CD8-positive, alpha-beta memory T cell (primary cell): Measurements from ENCODE around the gene NR1D1. TPM values are rescaled to one million over a fixed set of nuclear protein-coding genes. Genes with fewer than 3 reads are reported as not detected.

ENCODE experiments used
- CTCF ChIA-PET: fragments of 350-600 bp; sonication (Branson Sonifier 250); formaldehyde crosslinking; loops from one replicate; lab custom pipeline; 2021; ENCODE audit warnings: antibody characterized with exemption; lab: Charles Lee
- POLR2A ChIA-PET: fragments of 350-600 bp; sonication (Branson Sonifier 250); formaldehyde crosslinking; loops from one replicate; lab custom pipeline; 2021; ENCODE audit warnings: antibody characterized with exemption; lab: Charles Lee
- DNase-seq, 5 donors: peaks; one replicate each; pipeline versions ENCODE4 v3.0.0 to v3.0.0-alpha.2; 2020 to 2022; ENCODE audit warnings: mixed read lengths in 1 of 5
- H3K27ac ChIP-seq: one replicate; pipeline ENCODE4 v1.7.0; 2013; ENCODE audit warnings: low read depth, mild to moderate bottlenecking, low read length, moderate library complexity
- H3K27me3 ChIP-seq: 2 replicates; pipeline ENCODE4 v1.7.0; 2013; ENCODE audit warnings: low read length, mild to moderate bottlenecking; ENCODE audit not compliant: insufficient read depth, poor library complexity, severe bottlenecking
- H3K36me3 ChIP-seq: 2 replicates; pipeline ENCODE4 v1.7.0; 2013; ENCODE audit warnings: mild to moderate bottlenecking, low read length, moderate library complexity; ENCODE audit not compliant: insufficient read depth
- H3K4me1 ChIP-seq: 2 replicates; pipeline ENCODE4 v1.7.0; 2013; ENCODE audit warnings: mild to moderate bottlenecking, low read length, moderate library complexity; ENCODE audit not compliant: insufficient read depth
- H3K4me3 ChIP-seq: 2 replicates; pipeline ENCODE4 v1.7.0; 2013; ENCODE audit warnings: mild to moderate bottlenecking, low read length
- H3K9me3 ChIP-seq: 2 replicates; pipeline ENCODE4 v1.7.0; 2013; ENCODE audit warnings: mild to moderate bottlenecking, low read length
- H3K27ac Mint-ChIP-seq, 8 donors: one replicate each; pipeline ENCODE4 v1.8.0; 2020 to 2021; ENCODE audit warnings: mixed read lengths in 8 of 8, mild to moderate bottlenecking in 6 of 8, inconsistent platforms in 3 of 8, moderate library complexity in 3 of 8
- H3K27me3 Mint-ChIP-seq, 2 donors: one replicate each; pipeline ENCODE4 v1.8.0; 2020 to 2021; ENCODE audit warnings: mixed read lengths in 2 of 2, mild to moderate bottlenecking in 1 of 2, moderate library complexity in 1 of 2
- H3K36me3 Mint-ChIP-seq, 3 donors: one replicate each; pipeline ENCODE4 v1.8.0; 2020 to 2021; ENCODE audit warnings: mixed read lengths in 3 of 3, inconsistent platforms in 1 of 3, mild to moderate bottlenecking in 1 of 3
- H3K4me1 Mint-ChIP-seq, 3 donors: one replicate each; pipeline ENCODE4 v1.8.0; 2020 to 2021; ENCODE audit warnings: mixed read lengths in 3 of 3, inconsistent platforms in 1 of 3, mild to moderate bottlenecking in 1 of 3
- H3K4me3 Mint-ChIP-seq, 7 donors: one replicate each; pipeline ENCODE4 v1.8.0; 2020 to 2021; ENCODE audit warnings: mixed read lengths in 7 of 7, mild to moderate bottlenecking in 6 of 7, moderate library complexity in 4 of 7, inconsistent platforms in 2 of 7
- H3K9me3 Mint-ChIP-seq, 5 donors: one replicate each; pipeline ENCODE4 v1.8.0; 2020 to 2022; ENCODE audit warnings: mixed read lengths in 5 of 5, mild to moderate bottlenecking in 3 of 5, moderate library complexity in 2 of 5, inconsistent platforms in 1 of 5
- polyA plus RNA-seq: library from polyadenylated mRNA; unstranded; fragments of 300-500 nt; fragmentation: Illumina TruSeq; gene quantifications from one replicate; pipeline ENCODE4 v1.2.3, GENCODE V29; 2021
- total RNA-seq, 2 experiments: library from RNA; stranded (reverse); gene quantifications; one replicate each; pipeline ENCODE4 v1.2.3, GENCODE V29; 2021

NR1D1 gene
- total and polyA plus RNA-seq, 3 experiments from 2014 or later = 10.0 to 10.4 (median 10.2) TPM

GRCh38 chr17:40111221-40112128 is 11.1 kb upstream of the NR1D1 start:
- peaks cover 72% of the 10 kb centered on the region for H3K4me1 ChIP-seq
- Mint-ChIP-seq H3K9me3 (no peaks in the 10 kb centered on the region), H3K27ac (peak overlapping the region; percentile 67 to 95 (median 88)), H3K27me3 (peaks cover 0 to 4% of the 10 kb centered on the region in 2 donors), H3K4me1 (peaks cover 63 to 73% (median 69%) of the 10 kb centered on the region in 3 donors), H3K36me3 (no peaks in the 10 kb centered on the region), H3K4me3 (peak overlapping the region; percentile 64 to 85 (median 71))
- H3K36me3 ChIP-seq = no peaks in the 10 kb centered on the region
- DNase-seq = peak; percentile 47 to 79 (median 64)
- H3K4me3 ChIP-seq = peak overlapping the region; percentile 51
- ChIA-PET CTCF (interaction anchor here (0.9 to 9.9 kb wide), 20 partner anchors 9 to 178 kb away, joined by 3 to 191 read pairs (median 12); partner anchors contain the start of genes CASC3, MED24, NR1D1 and THRA), POLR2A (interaction anchor here (0.6 to 3.7 kb wide), 11 partner anchors 11 to 406 kb away, joined by 3 to 60 read pairs (median 8); partner anchors contain the start of genes CASC3, MSL1 and NR1D1)
- H3K27ac ChIP-seq = peak overlapping the region; percentile 4
- no peaks in the 10 kb centered on the region for H3K9me3 ChIP-seq
- H3K27me3 ChIP-seq = no peaks in the 10 kb centered on the region

DNA sequence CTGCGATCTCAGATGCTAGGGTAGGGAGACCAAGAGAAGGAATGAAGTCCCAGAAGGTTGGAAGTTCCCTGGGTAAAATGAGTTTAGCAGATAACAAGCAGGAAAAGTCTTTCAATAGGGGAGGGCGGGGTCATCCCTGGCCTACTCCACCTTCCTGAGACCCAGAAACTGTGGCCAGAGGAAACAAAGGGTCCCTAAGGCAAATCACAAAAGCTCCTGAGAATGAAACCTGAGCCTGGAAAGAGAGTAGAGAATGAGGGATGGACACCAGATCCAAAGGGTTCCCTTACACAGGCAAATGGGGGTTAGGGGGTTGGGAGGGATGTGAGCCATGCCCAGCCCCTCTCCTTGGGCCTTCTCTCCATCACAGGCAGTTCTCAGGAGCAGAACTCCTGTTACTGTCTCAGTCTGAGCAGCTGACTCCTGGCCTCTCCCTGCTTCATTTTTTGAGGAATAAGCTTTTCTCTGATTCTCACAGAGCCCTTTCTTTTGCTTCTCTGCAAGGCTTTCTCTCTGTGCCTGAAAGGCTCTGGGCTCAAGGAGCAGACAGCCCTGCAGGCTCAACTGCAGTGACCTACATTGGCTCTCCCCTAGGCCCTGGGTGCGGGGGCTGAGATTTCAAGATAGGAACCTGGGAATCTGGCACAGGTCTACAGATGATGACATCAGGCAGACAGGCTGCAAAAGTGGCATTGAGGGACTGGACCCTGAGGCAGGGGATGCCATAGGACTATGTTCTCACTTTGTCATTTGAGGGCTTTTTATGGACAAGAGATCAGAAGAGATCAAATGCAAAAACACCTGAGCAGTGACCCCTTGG is 9.8 kb upstream of the NR1D1 start:
- Mint-ChIP-seq H3K9me3 (no peaks in the 10 kb centered on the region), H3K27me3 (peaks cover 0 to 4% of the 10 kb centered on the region in 2 donors), H3K27ac (peak overlapping the region; percentile 67 to 96 (median 91)), H3K4me3 (peak overlapping the region in 6 of 7 donors; percentile 53 to 85 (median 67)), H3K36me3 (no peaks in the 10 kb centered on the region), H3K4me1 (peaks cover 76 to 85% (median 82%) of the 10 kb centered on the region in 3 donors)
- ChIA-PET POLR2A (interaction anchor here (0.7 to 3.7 kb wide), 4 partner anchors 9 to 34 kb away, joined by 3 to 60 read pairs (median 7); partner anchors contain the start of gene NR1D1), CTCF (interaction anchor here (1.1 to 9.9 kb wide), 11 partner anchors 12 to 82 kb away, joined by 3 to 191 read pairs (median 18); partner anchors contain the start of genes CASC3, MED24, NR1D1 and THRA)
- Histone ChIP-seq H3K4me1 (peaks cover 84% of the 10 kb centered on the region), H3K4me3 (no peak overlapping the region), H3K36me3 (no peaks in the 10 kb centered on the region), H3K27ac (no peak overlapping the region), H3K27me3 (no peaks in the 10 kb centered on the region), H3K9me3 (no peaks in the 10 kb centered on the region)
- peak in 1 of 5 donors; percentile 33 for DNase-seq

DNA sequence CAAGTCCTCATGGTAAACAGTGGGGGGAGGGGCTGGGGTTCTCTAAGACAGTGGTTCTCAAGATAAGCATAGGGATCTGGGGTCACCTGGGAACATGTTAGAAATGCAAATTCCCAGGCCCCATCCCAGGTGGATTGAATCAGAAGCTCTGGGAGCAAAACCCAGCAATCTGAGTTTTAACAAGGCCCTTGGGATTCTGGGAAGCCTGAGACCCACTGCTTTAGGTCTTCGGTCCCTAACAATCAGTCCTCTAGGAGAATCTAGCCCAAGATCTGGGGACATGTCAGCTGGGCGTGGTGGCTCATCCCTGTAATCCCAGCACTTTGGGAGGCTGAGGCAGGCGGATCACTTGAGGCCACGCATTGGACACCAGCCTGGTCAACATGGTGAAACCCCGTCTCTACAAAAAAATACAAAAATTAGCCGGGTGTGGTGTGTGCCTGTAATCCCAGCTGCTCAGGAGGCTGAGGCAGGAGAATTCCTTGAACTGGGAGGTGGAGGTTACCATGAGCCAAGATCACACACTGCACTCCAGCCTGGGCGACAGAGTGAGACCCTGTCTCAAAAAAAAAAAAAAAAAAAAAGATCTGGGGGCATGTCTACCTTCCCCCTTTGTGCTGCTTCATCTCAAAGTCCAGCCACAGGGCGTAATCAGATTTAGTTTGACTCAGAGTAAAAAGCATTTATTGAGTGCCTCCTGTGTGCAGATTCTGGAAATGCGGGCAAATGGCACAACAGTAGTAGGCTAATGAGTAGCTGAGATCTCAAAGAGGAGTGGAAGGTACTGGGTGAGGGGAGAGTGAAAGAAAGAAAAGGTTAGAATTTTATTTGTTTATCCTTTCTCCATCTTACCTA is 8.8 kb upstream of the NR1D1 start:
- ChIA-PET CTCF (interaction anchor here (1.0 to 9.9 kb wide), 6 partner anchors 11 to 60 kb away, joined by 4 to 191 read pairs (median 38); partner anchors contain the start of genes MED24, NR1D1 and THRA), POLR2A (interaction anchor here (0.6 to 1.8 kb wide), 5 partner anchors 8 to 35 kb away, joined by 3 to 9 read pairs (median 5); no protein-coding TSS in a partner anchor)
- H3K9me3 Mint-ChIP-seq = no peaks in the 10 kb centered on the region
- Histone ChIP-seq H3K9me3 (no peaks in the 10 kb centered on the region), H3K4me1 (peaks cover 94% of the 10 kb centered on the region), H3K27ac (no peak overlapping the region), H3K4me3 (no peak overlapping the region), H3K36me3 (no peaks in the 10 kb centered on the region), H3K27me3 (no peaks in the 10 kb centered on the region)
- peaks cover 0 to 4% of the 10 kb centered on the region in 2 donors for H3K27me3 Mint-ChIP-seq
- H3K36me3 Mint-ChIP-seq = no peaks in the 10 kb centered on the region
- H3K4me3 Mint-ChIP-seq = peak overlapping the region in 4 of 7 donors; percentile 3 to 59 (median 50)
- DNase-seq = peak in 1 of 5 donors; percentile 18
- H3K27ac Mint-ChIP-seq = peak overlapping the region; percentile 76 to 100 (median 97)
- H3K4me1 Mint-ChIP-seq = peaks cover 86 to 95% (median 92%) of the 10 kb centered on the region in 3 donors

- Histone ChIP-seq H3K27me3 (no peaks in the 10 kb centered on the region), H3K4me3 (peak overlapping the region; percentile 32), H3K9me3 (no peaks in the 10 kb centered on the region), H3K4me1 (peaks cover 100% of the 10 kb centered on the region), H3K36me3 (no peaks in the 10 kb centered on the region), H3K27ac (peak overlapping the region; percentile 76)
- Mint-ChIP-seq H3K9me3 (no peaks in the 10 kb centered on the region), H3K4me3 (peak overlapping the region; percentile 29 to 79 (median 71)), H3K36me3 (no peaks in the 10 kb centered on the region), H3K27me3 (peaks cover 0 to 2% of the 10 kb centered on the region in 2 donors), H3K4me1 (peaks cover 87 to 97% (median 90%) of the 10 kb centered on the region in 3 donors), H3K27ac (peak overlapping the region; percentile 76 to 100 (median 98))
- no peak for DNase-seq
- CTCF ChIA-PET = interaction anchor here (1.0 to 1.6 kb wide), 4 partner anchors 10 to 61 kb away, joined by 3 to 8 read pairs (median 3); no protein-coding TSS in a partner anchor
- POLR2A ChIA-PET = interaction anchor here (0.7 to 2.8 kb wide), 6 partner anchors 9 to 907 kb away, joined by 3 to 10 read pairs (median 5); no protein-coding TSS in a partner anchor
Observed at GRCh38 chr17:40107522-40108174, 7.3 kb upstream of the NR1D1 start.

DNA sequence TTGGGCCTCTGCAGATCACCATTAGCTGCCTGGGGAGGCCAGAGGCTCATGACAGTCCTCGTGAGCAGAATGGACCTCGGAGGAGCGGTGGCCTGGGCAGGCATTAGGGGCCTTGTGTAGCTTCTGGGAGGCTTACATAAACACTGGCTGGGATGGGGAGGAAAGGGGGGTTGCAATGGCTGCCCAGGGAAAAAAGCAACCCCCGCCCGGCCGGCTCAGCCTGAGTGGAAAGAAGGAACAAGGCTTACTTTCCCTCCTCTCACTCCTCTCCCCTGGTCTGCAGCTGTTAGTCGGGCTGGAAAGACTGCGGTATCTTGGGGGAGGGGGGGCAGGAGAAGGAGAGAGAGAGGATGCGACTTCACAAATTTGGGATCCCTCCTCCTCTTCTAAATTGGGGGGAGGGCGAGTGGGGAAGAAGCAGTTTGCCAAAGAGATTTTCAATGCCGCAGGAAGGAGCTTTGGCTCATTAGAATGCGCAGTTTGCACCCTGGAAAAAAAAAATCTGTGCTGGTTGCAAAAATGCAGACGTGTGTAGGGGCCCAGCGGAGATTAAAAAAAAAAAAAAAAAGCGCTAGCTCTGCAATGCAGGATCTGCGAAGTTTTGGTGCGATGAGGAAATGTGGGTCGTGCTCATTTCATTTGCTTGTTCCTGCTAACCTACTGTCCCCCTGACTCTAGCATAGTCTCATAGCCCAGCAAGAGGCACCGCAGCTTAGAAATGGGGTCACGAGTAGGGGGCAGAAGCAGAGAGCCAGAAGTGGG is 6.6 kb upstream of the NR1D1 start:
- H3K9me3 Mint-ChIP-seq = no peaks in the 10 kb centered on the region
- H3K4me3 ChIP-seq = peak overlapping the region; percentile 32
- H3K27me3 Mint-ChIP-seq = peaks cover 0 to 2% of the 10 kb centered on the region in 2 donors
- no peaks in the 10 kb centered on the region for H3K9me3 ChIP-seq
- H3K27ac Mint-ChIP-seq = peak overlapping the region; percentile 76 to 100 (median 98)
- H3K27ac ChIP-seq = peak overlapping the region; percentile 76
- H3K4me3 Mint-ChIP-seq = peak overlapping the region; percentile 29 to 79 (median 70)
- peak in 3 of 5 donors; percentile 42 to 68 (median 45) for DNase-seq
- no peaks in the 10 kb centered on the region for H3K36me3 ChIP-seq
- H3K27me3 ChIP-seq = no peaks in the 10 kb centered on the region
- H3K4me1 ChIP-seq = peaks cover 95% of the 10 kb centered on the region
- H3K36me3 Mint-ChIP-seq = no peaks in the 10 kb centered on the region
- CTCF ChIA-PET = interaction anchor here (0.7 to 1.6 kb wide), 7 partner anchors 9 to 62 kb away, joined by 3 to 8 read pairs (median 3); no protein-coding TSS in a partner anchor
- H3K4me1 Mint-ChIP-seq = peaks cover 81 to 93% (median 86%) of the 10 kb centered on the region in 3 donors
- POLR2A ChIA-PET = interaction anchor here (0.7 to 2.8 kb wide), 6 partner anchors 8 to 906 kb away, joined by 3 to 10 read pairs (median 5); no protein-coding TSS in a partner anchor
